ENCODE data around the gene PTPRN2.

GRCh38 chr7:157753713-157754415 lies 833.8 kb downstream of the PTPRN2 start:
- TF ChIP-seq USF2 (IDR thresholded peaks at IDR 0.05; ENCODE audit: low read depth, low read length) (no peak), USF2 (CRISPR knock-in tag; IDR thresholded peaks at IDR 0.05; ENCODE audit: borderline replicate concordance) (no peak), ZNF7 (CRISPR knock-in tag; IDR thresholded peaks at IDR 0.05) (no peak)
